Mesenchymal stem cell (in vitro differentiated cells and primary cell): ENCODE measurements around the gene IFNGR1.

ENCODE experiments used
- DNase-seq: peaks from one replicate; pipeline ENCODE4 v3.0.0-alpha.2; 2013
- H2AFZ ChIP-seq: one replicate; pipeline ENCODE4 v1.6.1; 2013; ENCODE audit warnings: low read depth, mild to moderate bottlenecking, control low read depth, inconsistent platforms, low read length, moderate library complexity
- H2AK5ac ChIP-seq: 2 replicates; pipeline ENCODE4 v1.6.1; 2013; ENCODE audit warnings: low read length, moderate library complexity, mild to moderate bottlenecking, inconsistent platforms; ENCODE audit not compliant: severe bottlenecking
- H2BK120ac ChIP-seq: one replicate; pipeline ENCODE4 v1.6.1; 2013; ENCODE audit warnings: low read depth, mild to moderate bottlenecking, inconsistent platforms, low read length, moderate library complexity
- H2BK12ac ChIP-seq, 2 experiments: one replicate each; pipeline ENCODE4 v1.6.1; 2013; ENCODE audit warnings: inconsistent platforms in 2 of 2, low read length in 2 of 2, mild to moderate bottlenecking in 2 of 2, moderate library complexity in 2 of 2, control low read depth in 1 of 2
- H2BK15ac ChIP-seq: one replicate; pipeline ENCODE4 v1.6.1; 2013; ENCODE audit warnings: mild to moderate bottlenecking, low read depth, inconsistent platforms; ENCODE audit not compliant: poor library complexity, severe bottlenecking
- H2BK5ac ChIP-seq: 2 replicates; pipeline ENCODE4 v1.6.1; 2013; ENCODE audit warnings: low read depth, mild to moderate bottlenecking, low read length, control low read depth, inconsistent platforms; ENCODE audit not compliant: poor library complexity, severe bottlenecking
- H3K14ac ChIP-seq, 2 experiments: one replicate each; pipeline ENCODE4 v1.6.1; 2013; ENCODE audit warnings: inconsistent platforms in 2 of 2, low read length in 2 of 2, control low read depth in 1 of 2, mild to moderate bottlenecking in 1 of 2, moderate library complexity in 1 of 2
- H3K18ac ChIP-seq, 2 experiments: one replicate each; pipeline ENCODE4 v1.6.1; 2013; ENCODE audit warnings: inconsistent platforms in 2 of 2, low read length in 2 of 2, control low read depth in 1 of 2, low read depth in 1 of 2, mild to moderate bottlenecking in 1 of 2
- H3K23ac ChIP-seq, 2 experiments: one replicate each; pipeline ENCODE4 v1.6.1; 2013; ENCODE audit warnings: inconsistent platforms in 2 of 2, low read length in 2 of 2, mild to moderate bottlenecking in 2 of 2, moderate library complexity in 2 of 2, control low read depth in 1 of 2
- H3K27ac ChIP-seq: 2 replicates; pipeline ENCODE4 v1.5.1; 2013; ENCODE audit warnings: mild to moderate bottlenecking, moderate library complexity, low read length, control low read depth, inconsistent platforms; ENCODE audit not compliant: poor library complexity, severe bottlenecking
- H3K27me3 ChIP-seq, 2 experiments: 2 replicates each; pipeline versions ENCODE4 v1.6.1 to v1.7.0; 2013; ENCODE audit warnings: low read length in 2 of 2, mild to moderate bottlenecking in 2 of 2, moderate library complexity in 2 of 2, control low read depth in 1 of 2, inconsistent platforms in 1 of 2; ENCODE audit not compliant: control insufficient read depth in 1 of 2, insufficient read depth in 1 of 2
- H3K36me3 ChIP-seq, 2 experiments: 2 replicates each; pipeline versions ENCODE4 v1.6.1 to v1.7.0; 2013; ENCODE audit warnings: low read length in 2 of 2, control low read depth in 1 of 2, inconsistent platforms in 1 of 2, low read depth in 1 of 2, mild to moderate bottlenecking in 1 of 2; ENCODE audit not compliant: insufficient read depth in 2 of 2, control insufficient read depth in 1 of 2
- H3K4ac ChIP-seq, 2 experiments: one replicate each; pipeline ENCODE4 v1.6.1; 2013; ENCODE audit warnings: inconsistent platforms in 2 of 2, low read length in 2 of 2, mild to moderate bottlenecking in 2 of 2, moderate library complexity in 2 of 2, control low read depth in 1 of 2, low read depth in 1 of 2
- H3K4me1 ChIP-seq: 2 replicates; pipeline ENCODE4 v1.6.1; 2013; ENCODE audit warnings: low read depth, low read length, control low read depth; ENCODE audit not compliant: control insufficient read depth, insufficient read depth
- H3K4me2 ChIP-seq: 2 replicates; pipeline ENCODE4 v1.6.1; 2013; ENCODE audit warnings: low read length, mild to moderate bottlenecking, inconsistent platforms; ENCODE audit not compliant: poor library complexity, severe bottlenecking
- H3K4me3 ChIP-seq, 2 experiments: 2 replicates each; pipeline versions ENCODE4 v1.5.1 to v1.7.0; 2013; ENCODE audit warnings: low read length in 2 of 2, mild to moderate bottlenecking in 2 of 2, control low read depth in 1 of 2, low read depth in 1 of 2; ENCODE audit not compliant: insufficient read depth in 1 of 2
- H3K79me1 ChIP-seq: replicated peaks from 2 replicates; pipeline ENCODE4 v1.6.1; 2013; ENCODE audit warnings: mild to moderate bottlenecking, control low read depth, low read length, inconsistent platforms; ENCODE audit not compliant: poor library complexity, severe bottlenecking
- H3K9ac ChIP-seq: 2 replicates; pipeline ENCODE4 v1.7.0; 2013; ENCODE audit warnings: mild to moderate bottlenecking, low read length, moderate library complexity
- H3K9me3 ChIP-seq: 2 replicates; pipeline ENCODE4 v1.7.0; 2013; ENCODE audit warnings: mild to moderate bottlenecking, low read length; ENCODE audit not compliant: control insufficient read depth
- H4K8ac ChIP-seq: one replicate; pipeline ENCODE4 v1.6.1; 2013; ENCODE audit warnings: inconsistent platforms, mild to moderate bottlenecking, low read length, moderate library complexity
- H4K91ac ChIP-seq: one replicate; pipeline ENCODE4 v1.6.1; 2013; ENCODE audit warnings: mild to moderate bottlenecking, low read length, inconsistent platforms
- WGBS: methylation state at CpG from one replicate; pipeline ENCODE4 v1.1.7; 2013; ENCODE audit warnings: mixed read lengths; 5-methylcytosine and 5-hydroxymethylcytosine counted together

Gene IFNGR1

GRCh38 chr6:137201006-137201405 lies 18.2 kb downstream of the IFNGR1 start:
- no peak overlapping the region for H3K18ac ChIP-seq
- WGBS: 100% methylated on average over 1 of the region's 1 CpG
- H3K9me3 ChIP-seq: no peaks in the 10 kb centered on the region
- no peak for DNase-seq
- no peak overlapping the region for H3K14ac ChIP-seq
- no peak overlapping the region for H2BK15ac ChIP-seq
- H2BK120ac ChIP-seq: no peak overlapping the region
- peaks cover 5% of the 10 kb centered on the region for H3K79me1 ChIP-seq
- H3K4me3 ChIP-seq: no peak overlapping the region
- no peak overlapping the region for H3K9ac ChIP-seq
- H4K91ac ChIP-seq: no peak overlapping the region
- H3K23ac ChIP-seq: no peak overlapping the region
- no peaks in the 10 kb centered on the region for H3K27me3 ChIP-seq
- no peak overlapping the region for H2BK12ac ChIP-seq
- no peak overlapping the region for H2AK5ac ChIP-seq
- H3K36me3 ChIP-seq: peaks cover 8 to 94% of the 10 kb centered on the region in 2 experiments
- no peak overlapping the region for H4K8ac ChIP-seq
- H3K27ac ChIP-seq: no peak overlapping the region
- no peak overlapping the region for H3K4ac ChIP-seq
- H3K4me2 ChIP-seq: no peak overlapping the region
- no peak overlapping the region for H2AFZ ChIP-seq
- no peak overlapping the region for H2BK5ac ChIP-seq
- no peaks in the 10 kb centered on the region for H3K4me1 ChIP-seq

- Histone ChIP-seq H3K4ac (no peak overlapping the region), H3K9ac (no peak overlapping the region), H3K27me3 (no peaks in the 10 kb centered on the region), H2BK15ac (no peak overlapping the region), H3K18ac (no peak overlapping the region), H3K23ac (no peak overlapping the region), H3K9me3 (no peaks in the 10 kb centered on the region), H3K4me1 (no peaks in the 10 kb centered on the region), H4K91ac (no peak overlapping the region), H2AK5ac (no peak overlapping the region), H3K4me2 (no peak overlapping the region), H4K8ac (no peak overlapping the region), H3K27ac (no peak overlapping the region), H3K79me1 (peaks cover 4% of the 10 kb centered on the region), H2BK120ac (no peak overlapping the region), H3K36me3 (peaks cover 5 to 87% of the 10 kb centered on the region in 2 experiments), H2AFZ (no peak overlapping the region), H2BK12ac (no peak overlapping the region), H3K4me3 (no peak overlapping the region), H2BK5ac (no peak overlapping the region), H3K14ac (no peak overlapping the region)
- WGBS: 98% methylated on average over 3 of the region's 4 CpGs
- no peak for DNase-seq
Measured at GRCh38 chr6:137200288-137200687, 18.9 kb downstream of the IFNGR1 start.

- H3K9ac ChIP-seq: no peak overlapping the region
- no peak overlapping the region for H2AK5ac ChIP-seq
- H2BK5ac ChIP-seq: no peak overlapping the region
- H2BK12ac ChIP-seq: no peak overlapping the region
- H3K79me1 ChIP-seq: no peaks in the 10 kb centered on the region
- H3K9me3 ChIP-seq: no peaks in the 10 kb centered on the region
- no peak overlapping the region for H3K18ac ChIP-seq
- H4K91ac ChIP-seq: no peak overlapping the region
- no peak overlapping the region for H3K23ac ChIP-seq
- WGBS: 98% methylated on average over 8 of the region's 11 CpGs
- H3K4ac ChIP-seq: no peak overlapping the region
- no peaks in the 10 kb centered on the region for H3K4me1 ChIP-seq
- no peak overlapping the region for H3K14ac ChIP-seq
- no peak overlapping the region for H3K4me2 ChIP-seq
- H2AFZ ChIP-seq: no peak overlapping the region
- no peak overlapping the region for H2BK15ac ChIP-seq
- no peak overlapping the region for H3K4me3 ChIP-seq
- peaks cover 5 to 63% of the 10 kb centered on the region in 2 experiments for H3K36me3 ChIP-seq
- no peaks in the 10 kb centered on the region for H3K27me3 ChIP-seq
- no peak overlapping the region for H4K8ac ChIP-seq
- H3K27ac ChIP-seq: no peak overlapping the region
- DNase-seq: no peak
- H2BK120ac ChIP-seq: no peak overlapping the region
Measured at GRCh38 chr6:137197684-137198645, 21.2 kb downstream of the IFNGR1 start.

GRCh38 chr6:137193256-137194070 lies 25.7 kb downstream of the IFNGR1 start:
- Histone ChIP-seq H3K36me3 (peaks cover 0 to 23% of the 10 kb centered on the region in 2 experiments), H2BK15ac (no peak overlapping the region), H2BK12ac (no peak overlapping the region), H4K8ac (no peak overlapping the region), H3K79me1 (no peaks in the 10 kb centered on the region), H3K4ac (no peak overlapping the region), H3K18ac (no peak overlapping the region), H3K9me3 (peaks cover 5% of the 10 kb centered on the region), H2AFZ (no peak overlapping the region), H2BK120ac (no peak overlapping the region), H4K91ac (no peak overlapping the region), H3K9ac (no peak overlapping the region), H3K14ac (no peak overlapping the region), H3K23ac (no peak overlapping the region), H3K4me2 (no peak overlapping the region), H2AK5ac (no peak overlapping the region), H3K27ac (no peak overlapping the region), H3K4me1 (no peaks in the 10 kb centered on the region), H3K27me3 (no peaks in the 10 kb centered on the region), H3K4me3 (no peak overlapping the region), H2BK5ac (no peak overlapping the region)
- WGBS: 55% methylated on average over 2 of the region's 5 CpGs
- DNase-seq: no peak
